Mammary epithelial cell (primary cell): ENCODE measurements around the gene TMEM134.

Source experiments
- EZH2 ChIP-seq: IDR thresholded peaks from 2 replicates; pipeline ENCODE4 v1.6.1; 2012; ENCODE audit warnings: low read length, inconsistent platforms, borderline replicate concordance
- TF ChIP-seq, protein P1 (sequence below), 2 donors: IDR thresholded peaks in 1 of 2; conservative IDR thresholded peaks in 1 of 2; 2 replicates each; pipeline ENCODE4 v1.5.1; 2011 to 2012; ENCODE audit warnings: inconsistent platforms in 2 of 2, low read length in 2 of 2, mild to moderate bottlenecking in 2 of 2, control low read depth in 1 of 2, low read depth in 1 of 2; ENCODE audit not compliant: insufficient read depth in 1 of 2; ENCODE audit errors: extremely low read depth in 1 of 2

DNA sequence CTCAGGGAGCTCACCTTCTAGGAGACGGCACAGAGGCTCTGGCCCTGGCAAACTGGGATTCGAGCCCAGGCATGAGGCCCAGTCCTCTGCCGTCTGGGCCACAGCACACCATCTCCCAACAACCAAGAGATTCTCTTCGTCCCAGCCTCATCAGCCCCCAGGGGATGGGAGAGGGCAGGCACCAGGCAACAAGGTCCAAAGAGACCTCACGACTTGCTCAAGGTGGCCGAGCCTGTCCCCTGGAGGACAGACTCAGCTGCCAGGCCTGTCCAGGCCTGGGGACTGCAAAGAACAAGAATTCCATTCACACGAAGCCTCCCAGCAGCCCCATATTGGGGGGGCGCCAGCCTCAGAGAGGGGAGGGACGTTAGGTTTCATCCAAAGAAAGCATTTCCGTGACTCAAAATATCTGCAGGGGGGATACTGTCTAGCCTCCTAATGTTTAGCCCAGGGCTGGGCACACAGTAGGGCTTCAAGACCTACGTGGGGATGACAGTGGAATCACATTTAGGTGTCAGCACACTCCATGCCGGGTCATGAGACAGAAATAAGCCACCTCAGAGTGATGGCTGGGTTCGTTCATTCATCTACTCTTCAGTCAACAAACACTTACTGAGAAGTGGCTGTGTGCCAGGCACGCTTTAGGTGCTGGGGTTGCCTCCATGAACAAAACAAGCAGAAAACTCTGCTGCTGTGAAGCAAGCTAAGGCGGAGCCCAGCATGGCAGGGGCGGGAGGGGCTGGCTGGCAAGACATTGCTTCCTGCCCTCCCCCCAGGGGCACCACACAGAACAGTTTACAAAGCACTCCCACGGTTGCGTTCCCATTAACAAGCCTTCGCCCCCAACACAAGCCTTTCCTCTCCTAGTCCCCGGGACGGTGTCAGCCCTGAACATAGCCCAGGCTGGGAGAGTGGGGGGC is 52.4 kb downstream of the TMEM134 start:
- TF ChIP-seq, protein P1, sequence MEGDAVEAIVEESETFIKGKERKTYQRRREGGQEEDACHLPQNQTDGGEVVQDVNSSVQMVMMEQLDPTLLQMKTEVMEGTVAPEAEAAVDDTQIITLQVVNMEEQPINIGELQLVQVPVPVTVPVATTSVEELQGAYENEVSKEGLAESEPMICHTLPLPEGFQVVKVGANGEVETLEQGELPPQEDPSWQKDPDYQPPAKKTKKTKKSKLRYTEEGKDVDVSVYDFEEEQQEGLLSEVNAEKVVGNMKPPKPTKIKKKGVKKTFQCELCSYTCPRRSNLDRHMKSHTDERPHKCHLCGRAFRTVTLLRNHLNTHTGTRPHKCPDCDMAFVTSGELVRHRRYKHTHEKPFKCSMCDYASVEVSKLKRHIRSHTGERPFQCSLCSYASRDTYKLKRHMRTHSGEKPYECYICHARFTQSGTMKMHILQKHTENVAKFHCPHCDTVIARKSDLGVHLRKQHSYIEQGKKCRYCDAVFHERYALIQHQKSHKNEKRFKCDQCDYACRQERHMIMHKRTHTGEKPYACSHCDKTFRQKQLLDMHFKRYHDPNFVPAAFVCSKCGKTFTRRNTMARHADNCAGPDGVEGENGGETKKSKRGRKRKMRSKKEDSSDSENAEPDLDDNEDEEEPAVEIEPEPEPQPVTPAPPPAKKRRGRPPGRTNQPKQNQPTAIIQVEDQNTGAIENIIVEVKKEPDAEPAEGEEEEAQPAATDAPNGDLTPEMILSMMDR (conservative IDR thresholded peaks at IDR 0.05 in 1 of 2, IDR thresholded peaks at IDR 0.05 in 1 of 2; ENCODE audit: extremely low read depth in 1 of 2, insufficient read depth in 1 of 2, low read depth in 1 of 2, low read length in 2 of 2) = no peak
- no peak for TF ChIP-seq EZH2
